H1 (cell line): ENCODE results near the gene ANXA6. TPM values are rescaled to one million over a fixed set of nuclear protein-coding genes. Genes with fewer than 3 reads are reported as not detected.

Experiments
- CTCF ChIA-PET: fragments of 300-600 bp; sonication (Branson Sonifier 250); formaldehyde crosslinking; loops from one replicate; lab custom pipeline; 2021; ENCODE audit not compliant: partially characterized antibody; lab: Charles Lee
- POLR2A ChIA-PET: fragments of 300-600 bp; sonication (Branson Sonifier 250); formaldehyde crosslinking; loops from one replicate; lab custom pipeline; 2021; ENCODE audit warnings: inconsistent platforms; ENCODE audit not compliant: partially characterized antibody; lab: Charles Lee
- DNase-seq, 2 experiments: peaks; one replicate each; pipeline versions ENCODE4 v3.0.0 to v3.0.0-alpha.2; 2010 to 2022; ENCODE audit warnings: low spot score in 2 of 2, low read depth in 1 of 2, mixed read lengths in 1 of 2
- FAIRE-seq: peaks from 2 replicates; lab custom pipeline; 2011; peaks lifted over from hg19 to GRCh38; lab: Jason Lieb, UNC
- H2AFZ ChIP-seq: 2 replicates; pipeline ENCODE4 v1.8.1; 2012; ENCODE audit warnings: low read length, inconsistent platforms
- H2AK5ac ChIP-seq: 2 replicates; pipeline ENCODE4 v1.6.1; 2013; ENCODE audit warnings: low read depth, low read length
- H2BK120ac ChIP-seq: replicated peaks from 2 replicates; pipeline ENCODE3; 2013; ENCODE audit warnings: low read depth, low read length, inconsistent platforms
- H2BK12ac ChIP-seq: 2 replicates; pipeline ENCODE4 v1.6.1; 2013; ENCODE audit warnings: low read depth, low read length
- H2BK15ac ChIP-seq: 2 replicates; pipeline ENCODE4 v1.6.1; 2013; ENCODE audit warnings: low read length
- H2BK20ac ChIP-seq: 2 replicates; pipeline ENCODE4 v1.6.1; 2013; ENCODE audit warnings: low read length
- H2BK5ac ChIP-seq: 2 replicates; pipeline ENCODE4 v1.6.1; 2013; ENCODE audit warnings: low read depth, low read length
- H3K14ac ChIP-seq: 2 replicates; pipeline ENCODE4 v1.6.1; 2013; ENCODE audit warnings: inconsistent platforms; ENCODE audit not compliant: insufficient read length
- H3K18ac ChIP-seq: 2 replicates; pipeline ENCODE4 v1.6.1; 2013; ENCODE audit warnings: low read length; ENCODE audit errors: extremely low read depth
- H3K23ac ChIP-seq: 2 replicates; pipeline ENCODE4 v1.6.1; 2013; ENCODE audit warnings: inconsistent platforms; ENCODE audit not compliant: insufficient read length
- H3K23me2 ChIP-seq: 2 replicates; pipeline ENCODE4 v1.6.1; 2013; ENCODE audit warnings: low read depth, low read length
- H3K27ac ChIP-seq: 2 replicates; pipeline ENCODE4 v1.6.1; 2011; ENCODE audit warnings: low read depth, low read length, inconsistent platforms
- H3K27me3 ChIP-seq, 4 experiments: replicated peaks in 1 of 4; 1 replicate in 1 of 4; 2 replicates in 3 of 4; pipeline versions ENCODE4 v1.6.1 to v1.8.1; 2011 to 2013; ENCODE audit warnings: low read length in 3 of 4, mild to moderate bottlenecking in 3 of 4, inconsistent platforms in 2 of 4, mixed read lengths in 2 of 4, moderate library complexity in 1 of 4; ENCODE audit not compliant: control insufficient read depth in 3 of 4, insufficient read depth in 3 of 4; ENCODE audit errors: extremely low read depth in 1 of 4
- H3K36me3 ChIP-seq, 4 experiments: 2 replicates each; pipeline versions ENCODE4 v1.6.1 to v1.8.1; 2011 to 2013; ENCODE audit warnings: mild to moderate bottlenecking in 4 of 4, low read length in 3 of 4, moderate library complexity in 2 of 4, control low read depth in 1 of 4, inconsistent platforms in 1 of 4; ENCODE audit not compliant: insufficient read depth in 4 of 4, control insufficient read depth in 2 of 4
- H3K4ac ChIP-seq: replicated peaks from 2 replicates; pipeline ENCODE3; 2013; ENCODE audit warnings: low read length, low read depth, mixed read lengths, inconsistent platforms; ENCODE audit not compliant: insufficient read length
- H3K4me1 ChIP-seq, 4 experiments: replicated peaks in 1 of 4; 1 replicate in 1 of 4; 2 replicates in 3 of 4; pipeline versions ENCODE4 v1.6.1 to v1.8.1; 2011 to 2013; ENCODE audit warnings: low read length in 3 of 4, inconsistent platforms in 2 of 4, mixed read lengths in 1 of 4; ENCODE audit not compliant: insufficient read depth in 4 of 4, control insufficient read depth in 3 of 4
- H3K4me2 ChIP-seq, 2 experiments: 2 replicates each; pipeline versions ENCODE4 v1.6.1 to v1.8.1; 2011 to 2013; ENCODE audit warnings: low read depth in 2 of 2, low read length in 2 of 2, control low read depth in 1 of 2, inconsistent platforms in 1 of 2, mild to moderate bottlenecking in 1 of 2; ENCODE audit not compliant: insufficient read depth in 1 of 2
- H3K4me3 ChIP-seq, 4 experiments: fragments of 200-600, 300-600 bp in 1 of 4; sonication (generic), shearing (Covaris generic), sonication (Bioruptor Twin) in 1 of 4; 2 replicates each; pipeline versions ENCODE4 v1.5.1 to v1.8.1; 2011 to 2016; ENCODE audit warnings: low read length in 4 of 4, low read depth in 3 of 4, control low read depth in 2 of 4, inconsistent platforms in 2 of 4, mild to moderate bottlenecking in 2 of 4, mixed read lengths in 1 of 4, moderate library complexity in 1 of 4; ENCODE audit not compliant: insufficient read depth in 2 of 4; ENCODE audit errors: extremely low read depth in 1 of 4
- H3K56ac ChIP-seq: replicated peaks from 2 replicates; pipeline ENCODE3; 2013; ENCODE audit warnings: low read depth, mild to moderate bottlenecking, mixed read lengths, low read length, inconsistent platforms; ENCODE audit not compliant: insufficient read length
- H3K79me1 ChIP-seq: 2 replicates; pipeline ENCODE4 v1.6.1; 2013; ENCODE audit warnings: low read depth, low read length, control low read depth
- H3K79me2 ChIP-seq, 2 experiments: 2 replicates each; pipeline versions ENCODE4 v1.6.1 to v1.8.1; 2012 to 2013; ENCODE audit warnings: low read length in 2 of 2, mild to moderate bottlenecking in 2 of 2, inconsistent platforms in 1 of 2; ENCODE audit not compliant: insufficient read depth in 2 of 2, control insufficient read depth in 1 of 2
- H3K9ac ChIP-seq, 4 experiments: replicated peaks in 1 of 4; 1 replicate in 1 of 4; 2 replicates in 3 of 4; pipeline versions ENCODE4 v1.6.1 to v1.8.1; 2011 to 2013; ENCODE audit warnings: low read depth in 3 of 4, low read length in 3 of 4, control low read depth in 2 of 4, mild to moderate bottlenecking in 2 of 4, moderate library complexity in 2 of 4, inconsistent platforms in 1 of 4; ENCODE audit errors: extremely low read depth in 1 of 4
- H3K9me3 ChIP-seq, 2 experiments: 2 replicates each; pipeline versions ENCODE4 v1.6.1 to v1.8.1; 2012 to 2013; ENCODE audit warnings: mild to moderate bottlenecking in 2 of 2, moderate library complexity in 2 of 2, control low read depth in 1 of 2, inconsistent platforms in 1 of 2, low read depth in 1 of 2, low read length in 1 of 2, mixed read lengths in 1 of 2; ENCODE audit not compliant: insufficient read depth in 2 of 2
- H4K20me1 ChIP-seq, 2 experiments: replicated peaks in 1 of 2; 2 replicates each; pipeline versions ENCODE3 to v1.8.1; 2011 to 2013; ENCODE audit warnings: inconsistent platforms in 2 of 2, low read length in 2 of 2, mild to moderate bottlenecking in 1 of 2; ENCODE audit not compliant: insufficient read depth in 2 of 2, control insufficient read depth in 1 of 2
- H4K5ac ChIP-seq: 2 replicates; pipeline ENCODE4 v1.6.1; 2013; ENCODE audit warnings: low read length, low read depth, mixed read lengths, inconsistent platforms; ENCODE audit not compliant: insufficient read length
- H4K8ac ChIP-seq: 2 replicates; pipeline ENCODE4 v1.8.0; 2013; ENCODE audit warnings: mild to moderate bottlenecking, moderate library complexity, low read length, inconsistent platforms; ENCODE audit not compliant: insufficient read depth; ENCODE audit errors: extremely low read depth
- H4K91ac ChIP-seq: replicated peaks from 2 replicates; pipeline ENCODE3; 2013; ENCODE audit warnings: low read length, mixed read lengths, inconsistent platforms; ENCODE audit not compliant: insufficient read length
- CBX8 ChIP-seq: fragments of 300-800, 300-1000 bp; sonication (generic); IDR thresholded peaks from 2 replicates; pipeline ENCODE4 v1.7.1; 2016; ENCODE audit warnings: low read depth, low read length, borderline replicate concordance
- FOSL1 ChIP-seq: IDR thresholded peaks from 2 replicates; pipeline ENCODE4 v1.6.1; 2011; ENCODE audit warnings: mild to moderate bottlenecking, low read depth, low read length, moderate library complexity; ENCODE audit not compliant: insufficient read depth
- HDAC2 ChIP-seq, 2 experiments: fragments of 300-600 bp in 1 of 2; sonication (generic) in 1 of 2; IDR thresholded peaks; 2 replicates each; pipeline ENCODE4 v1.6.1; 2011 to 2012; ENCODE audit warnings: low read depth in 2 of 2, low read length in 2 of 2, mild to moderate bottlenecking in 2 of 2, moderate library complexity in 2 of 2, borderline replicate concordance in 1 of 2, inconsistent platforms in 1 of 2
- MAFK ChIP-seq: IDR thresholded peaks from 2 replicates; pipeline ENCODE4 v1.6.1; 2012; ENCODE audit warnings: low read depth, mild to moderate bottlenecking, improper control_type of control experiment, low read length
- NANOG ChIP-seq: IDR thresholded peaks from 2 replicates; pipeline ENCODE4 v1.6.1; 2011; ENCODE audit warnings: low read length, low read depth, mild to moderate bottlenecking, inconsistent platforms; ENCODE audit not compliant: insufficient read depth, poor library complexity, severe bottlenecking
- PHF8 ChIP-seq: fragments of 200-600 bp; sonication (generic); conservative IDR thresholded peaks from 2 replicates; pipeline ENCODE4 v1.7.1; 2012; ENCODE audit warnings: low read depth, mild to moderate bottlenecking, inconsistent platforms, low read length, moderate library complexity
- SUZ12 ChIP-seq: fragments of 200-600 bp; sonication (generic); IDR thresholded peaks from 2 replicates; pipeline ENCODE4 v1.6.1; 2012; ENCODE audit warnings: mild to moderate bottlenecking, inconsistent platforms, low read length, moderate library complexity, mixed read lengths
- TCF12 ChIP-seq: IDR thresholded peaks from 2 replicates; pipeline ENCODE4 v1.6.1; 2011; ENCODE audit warnings: low read depth, mild to moderate bottlenecking, low read length
- WGBS, 2 experiments: shearing (Covaris generic) in 1 of 2; methylation state at CpG; one replicate each; pipeline versions ENCODE4 v1.1.6 to v1.1.7; 2013 to 2015; ENCODE audit warnings: low lambda C conversion rate in 2 of 2, mixed read lengths in 2 of 2, inconsistent platforms in 1 of 2, low coverage in 1 of 2, missing lambda C conversion rate in 1 of 2; ENCODE audit not compliant: insufficient replicate concordance in 2 of 2, insufficient coverage in 1 of 2, insufficient read length in 1 of 2; ENCODE audit errors: extremely low coverage in 1 of 2, missing lambda C conversion rate in 1 of 2; 5-methylcytosine and 5-hydroxymethylcytosine counted together
- polyA plus RNA-seq, 7 experiments: library from polyadenylated mRNA; depleted of rRNA in 3 of 7; stranded (reverse) in 5 of 7; unstranded in 2 of 7; fragments of >200 nt in 5 of 7; fragments of 200-250 nt in 2 of 7; gene quantifications; 1 replicate in 5 of 7; 2 replicates in 1 of 7; 4 replicates in 1 of 7; pipeline versions ENCODE4 v1.2.1 to v1.2.3, GENCODE V29; 2011 to 2013; ENCODE audit warnings: missing spikeins in 2 of 7, mixed read lengths in 2 of 7
- total RNA-seq: library from RNA; stranded (reverse); fragmentation: NEBNext Ultra II Directional; extraction: Animal tissue kit (Norgen Biotek cat#: 25700); gene quantifications from 2 replicates; pipeline ENCODE4 v1.2.1, GENCODE V29; 2021

Gene ANXA6
- total and polyA plus RNA-seq, 2 of the 8 experiments (the other 6 are each of a cell fraction or from before 2014, with no cell fraction given) = 61.3 to 78.6 TPM

- CTCF ChIA-PET = interaction anchor here (0.8 to 39.8 kb wide), 10 partner anchors 8 to 116 kb away, joined by 3 to 810 read pairs (median 34); partner anchors contain the start of gene ANXA6
- FAIRE-seq = no peak
These were observed 33.5 kb downstream of the ANXA6 start for GRCh38 chr5:151123897-151124751.

More at GRCh38 chr5:151123897-151124751, 33.5 kb downstream of the ANXA6 start:
- POLR2A ChIA-PET = no interaction called here
- TF ChIP-seq TCF12 = no peak
- TF ChIP-seq SUZ12 = no peak
- TF ChIP-seq PHF8 = no peak
- TF ChIP-seq NANOG = no peak
- no peak for TF ChIP-seq FOSL1
- TF ChIP-seq CBX8 = no peak
- no peak for TF ChIP-seq MAFK
- TF ChIP-seq HDAC2 (IDR thresholded peaks at IDR 0.05; ENCODE audit: borderline replicate concordance in 1 of 2, low read depth in 2 of 2, low read length in 2 of 2) = no peak
- TF ChIP-seq, all 59 proteins: peak for 0
- Histone ChIP-seq H3K4me2 (no peak overlapping the region), H3K27me3 (no peaks in the 10 kb centered on the region), H3K79me2 (no peaks in the 10 kb centered on the region), H2AFZ (no peak overlapping the region), H3K18ac (no peak overlapping the region), H3K14ac (no peak overlapping the region), H4K91ac (no peak overlapping the region), H2BK15ac (no peak overlapping the region), H3K4ac (no peak overlapping the region), H3K4me1 (peaks cover 0 to 3% (median 0%) of the 10 kb centered on the region in 4 experiments; a peak in 3 of 7 replicates), H2BK12ac (no peak overlapping the region), H3K9me3 (no peaks in the 10 kb centered on the region), H3K9ac (no peak overlapping the region; a peak in 1 of 7 replicates), H3K27ac (no peak overlapping the region), H4K20me1 (peaks cover 2% of the 10 kb centered on the region in 2 experiments), H3K23me2 (no peaks in the 10 kb centered on the region; the same call in 1 of the 2 replicates), H2BK20ac (no peak overlapping the region), H3K36me3 (peaks cover 13 to 25% (median 18%) of the 10 kb centered on the region in 4 experiments), H3K79me1 (no peaks in the 10 kb centered on the region), H4K5ac (no peak overlapping the region), H2BK120ac (no peak overlapping the region), H2BK5ac (no peak overlapping the region), H4K8ac (no peak overlapping the region; the same call in 1 of the 2 replicates), H3K4me3 (no peak overlapping the region), H3K23ac (no peak overlapping the region), H3K56ac (no peak overlapping the region), H2AK5ac (no peak overlapping the region)
- DNase-seq = no peak
- 79% methylated on average over 17 of the region's 17 CpGs; no CpG with 5 or more reads in 1 of the 2 experiments for WGBS, 2 experiments
